ENCODE measurements around the gene CXCL12. TPM values are rescaled to one million over a fixed set of nuclear protein-coding genes. Genes with fewer than 3 reads are reported as not detected.

CXCL12 gene
- total and polyA plus RNA-seq, 4 donors: 23.8 to 66.3 (median 41.8) TPM

DNA sequence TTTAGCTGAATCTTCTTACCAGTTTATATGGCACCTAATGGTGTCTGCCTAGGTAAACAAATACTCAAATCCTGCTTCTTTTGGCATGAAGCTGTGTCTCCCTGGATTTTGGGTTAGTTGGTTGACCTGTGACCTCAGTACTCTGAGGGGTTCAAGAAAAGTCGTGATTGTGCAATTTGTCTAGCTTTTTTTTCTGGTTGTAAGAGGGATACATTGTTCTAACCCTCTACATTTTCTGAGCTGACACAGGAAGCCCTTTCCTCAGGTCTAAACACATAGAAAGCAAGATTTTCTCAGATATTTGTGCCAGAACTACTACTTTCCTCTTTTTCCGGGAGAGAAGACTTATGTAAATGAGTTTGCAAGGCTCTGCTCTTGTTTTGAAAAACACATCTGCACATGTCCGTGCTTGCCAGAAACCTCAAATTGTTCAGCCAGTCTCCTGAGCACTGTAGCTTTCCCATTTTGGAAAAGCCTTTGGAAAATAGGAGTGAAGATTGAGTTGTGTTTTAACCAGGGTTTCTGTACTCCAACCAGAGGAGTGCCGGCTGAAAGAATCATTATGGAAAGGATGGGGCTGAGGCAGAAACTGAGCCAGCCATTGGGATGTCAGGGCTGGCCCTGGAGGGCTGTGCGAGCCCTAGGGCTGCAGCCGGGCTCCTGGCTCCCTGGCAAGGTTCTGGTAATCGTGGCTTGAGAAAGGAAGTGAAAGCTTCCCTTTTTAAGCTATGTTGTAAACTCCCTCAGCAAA lies 31.3 kb upstream of the CXCL12 start:
- no peak for DNase-seq (ENCODE audit: low spot score)
- Histone ChIP-seq H3K9ac (ENCODE audit: low read depth in 1 of 2, low read length in 2 of 2) (no peak overlapping the region), H3K9me3 (ENCODE audit: control insufficient read depth in 4 of 4, low read length in 3 of 4) (peaks cover 0 to 2% (median under 1%) of the 10 kb centered on the region in 4 donors), H3K27me3 (ENCODE audit: control insufficient read depth in 4 of 4, insufficient read depth in 4 of 4, low read length in 3 of 4) (no peaks in the 10 kb centered on the region), H3K4me3 (ENCODE audit: low read depth in 1 of 3, low read length in 3 of 3) (no peak overlapping the region), H3K36me3 (ENCODE audit: control insufficient read depth in 4 of 4, insufficient read depth in 3 of 4, low read depth in 1 of 4, low read length in 3 of 4) (no peaks in the 10 kb centered on the region), H3K27ac (ENCODE audit: low read depth in 1 of 2, low read length in 2 of 2) (no peak overlapping the region), H3K4me1 (ENCODE audit: control insufficient read depth in 4 of 4, insufficient read depth in 4 of 4, low read length in 3 of 4) (no peaks in the 10 kb centered on the region)
- TF ChIP-seq YY1 (IDR thresholded peaks at IDR 0.05) (no peak), FOXA1 (IDR thresholded peaks at IDR 0.05) (no peak), CTCF (IDR thresholded peaks at IDR 0.05; ENCODE audit: low read depth, low read length, missing input control) (no peak), RXRA (IDR thresholded peaks at IDR 0.05) (no peak), RAD21 (IDR thresholded peaks at IDR 0.05) (no peak), ATF3 (IDR thresholded peaks at IDR 0.05) (no peak), FOXA2 (IDR thresholded peaks at IDR 0.05) (no peak), EGR1 (IDR thresholded peaks at IDR 0.05; ENCODE audit: low read depth in 2 of 2) (no peak), TAF1 (conservative IDR thresholded peaks at IDR 0.05) (no peak), HNF4A (conservative IDR thresholded peaks at IDR 0.05) (no peak)
- TF ChIP-seq, protein P1, sequence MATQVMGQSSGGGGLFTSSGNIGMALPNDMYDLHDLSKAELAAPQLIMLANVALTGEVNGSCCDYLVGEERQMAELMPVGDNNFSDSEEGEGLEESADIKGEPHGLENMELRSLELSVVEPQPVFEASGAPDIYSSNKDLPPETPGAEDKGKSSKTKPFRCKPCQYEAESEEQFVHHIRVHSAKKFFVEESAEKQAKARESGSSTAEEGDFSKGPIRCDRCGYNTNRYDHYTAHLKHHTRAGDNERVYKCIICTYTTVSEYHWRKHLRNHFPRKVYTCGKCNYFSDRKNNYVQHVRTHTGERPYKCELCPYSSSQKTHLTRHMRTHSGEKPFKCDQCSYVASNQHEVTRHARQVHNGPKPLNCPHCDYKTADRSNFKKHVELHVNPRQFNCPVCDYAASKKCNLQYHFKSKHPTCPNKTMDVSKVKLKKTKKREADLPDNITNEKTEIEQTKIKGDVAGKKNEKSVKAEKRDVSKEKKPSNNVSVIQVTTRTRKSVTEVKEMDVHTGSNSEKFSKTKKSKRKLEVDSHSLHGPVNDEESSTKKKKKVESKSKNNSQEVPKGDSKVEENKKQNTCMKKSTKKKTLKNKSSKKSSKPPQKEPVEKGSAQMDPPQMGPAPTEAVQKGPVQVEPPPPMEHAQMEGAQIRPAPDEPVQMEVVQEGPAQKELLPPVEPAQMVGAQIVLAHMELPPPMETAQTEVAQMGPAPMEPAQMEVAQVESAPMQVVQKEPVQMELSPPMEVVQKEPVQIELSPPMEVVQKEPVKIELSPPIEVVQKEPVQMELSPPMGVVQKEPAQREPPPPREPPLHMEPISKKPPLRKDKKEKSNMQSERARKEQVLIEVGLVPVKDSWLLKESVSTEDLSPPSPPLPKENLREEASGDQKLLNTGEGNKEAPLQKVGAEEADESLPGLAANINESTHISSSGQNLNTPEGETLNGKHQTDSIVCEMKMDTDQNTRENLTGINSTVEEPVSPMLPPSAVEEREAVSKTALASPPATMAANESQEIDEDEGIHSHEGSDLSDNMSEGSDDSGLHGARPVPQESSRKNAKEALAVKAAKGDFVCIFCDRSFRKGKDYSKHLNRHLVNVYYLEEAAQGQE (IDR thresholded peaks at IDR 0.05): no peak
- TF ChIP-seq, protein P2, sequence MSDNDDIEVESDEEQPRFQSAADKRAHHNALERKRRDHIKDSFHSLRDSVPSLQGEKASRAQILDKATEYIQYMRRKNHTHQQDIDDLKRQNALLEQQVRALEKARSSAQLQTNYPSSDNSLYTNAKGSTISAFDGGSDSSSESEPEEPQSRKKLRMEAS (IDR thresholded peaks at IDR 0.05): no peak
- WGBS: 50% methylated on average over 7 of the region's 7 CpGs

DNA sequence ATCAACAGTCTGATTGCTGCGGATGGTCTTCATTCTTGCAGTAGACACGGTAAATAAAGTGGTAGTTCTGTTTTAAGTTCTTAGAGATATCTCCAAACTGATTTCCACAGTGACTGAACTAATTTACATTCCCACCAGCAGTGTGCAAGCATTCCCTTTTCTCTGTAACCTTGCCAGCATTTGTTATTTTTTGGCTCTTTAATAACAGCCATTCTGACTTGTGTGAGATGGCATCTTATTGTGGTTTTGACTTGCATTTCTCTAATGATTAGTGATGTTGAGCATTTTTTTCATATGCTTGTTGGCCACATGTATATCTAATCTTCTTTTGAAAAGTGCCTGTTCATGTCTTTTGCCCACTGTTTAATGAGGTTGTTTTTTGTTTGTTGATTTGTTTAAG lies 30.2 kb upstream of the CXCL12 start:
- TF ChIP-seq, protein P1 (IDR thresholded peaks at IDR 0.05): no peak
- TF ChIP-seq CTCF (IDR thresholded peaks at IDR 0.05; ENCODE audit: low read depth, low read length, missing input control) (no peak), YY1 (IDR thresholded peaks at IDR 0.05) (no peak), TAF1 (conservative IDR thresholded peaks at IDR 0.05) (no peak), GABPA (IDR thresholded peaks at IDR 0.05 in 1 of 2, conservative IDR thresholded peaks at IDR 0.05 in 1 of 2) (no peak)
- TF ChIP-seq, protein P2 (IDR thresholded peaks at IDR 0.05): no peak
- DNase-seq (ENCODE audit: low spot score): no peak
- Histone ChIP-seq H3K9me3 (ENCODE audit: control insufficient read depth in 4 of 4, low read length in 3 of 4) (peaks cover 0 to 2% (median under 1%) of the 10 kb centered on the region in 4 donors), H3K36me3 (ENCODE audit: control insufficient read depth in 4 of 4, insufficient read depth in 3 of 4, low read depth in 1 of 4, low read length in 3 of 4) (no peaks in the 10 kb centered on the region), H3K9ac (ENCODE audit: low read depth in 1 of 2, low read length in 2 of 2) (no peak overlapping the region), H3K4me3 (ENCODE audit: low read depth in 1 of 3, low read length in 3 of 3) (no peak overlapping the region), H3K27me3 (ENCODE audit: control insufficient read depth in 4 of 4, insufficient read depth in 4 of 4, low read length in 3 of 4) (no peaks in the 10 kb centered on the region), H3K4me1 (ENCODE audit: control insufficient read depth in 4 of 4, insufficient read depth in 4 of 4, low read length in 3 of 4) (no peaks in the 10 kb centered on the region), H3K27ac (ENCODE audit: low read depth in 1 of 2, low read length in 2 of 2) (no peak overlapping the region)
- WGBS: 88% methylated on average over 2 of the region's 2 CpGs
